Lower leg skin (tissue), 3 donors: ENCODE data around the gene ELL.

Experiments used
- POLR2A ChIP-seq, 2 donors: fragments of 450-650 bp; IDR thresholded peaks; one replicate each; pipeline ENCODE4 v1.6.1; 2016 to 2017; ENCODE audit warnings: antibody characterized with exemption in 2 of 2, mild to moderate bottlenecking in 1 of 2, moderate library complexity in 1 of 2
- TF ChIP-seq, protein P1 (sequence below), 3 donors: fragments of 450-650 bp; IDR thresholded peaks; one replicate each; pipeline ENCODE4 v1.5.1; 2016; ENCODE audit warnings: antibody characterized with exemption in 3 of 3, mild to moderate bottlenecking in 3 of 3, moderate library complexity in 2 of 3

DNA sequence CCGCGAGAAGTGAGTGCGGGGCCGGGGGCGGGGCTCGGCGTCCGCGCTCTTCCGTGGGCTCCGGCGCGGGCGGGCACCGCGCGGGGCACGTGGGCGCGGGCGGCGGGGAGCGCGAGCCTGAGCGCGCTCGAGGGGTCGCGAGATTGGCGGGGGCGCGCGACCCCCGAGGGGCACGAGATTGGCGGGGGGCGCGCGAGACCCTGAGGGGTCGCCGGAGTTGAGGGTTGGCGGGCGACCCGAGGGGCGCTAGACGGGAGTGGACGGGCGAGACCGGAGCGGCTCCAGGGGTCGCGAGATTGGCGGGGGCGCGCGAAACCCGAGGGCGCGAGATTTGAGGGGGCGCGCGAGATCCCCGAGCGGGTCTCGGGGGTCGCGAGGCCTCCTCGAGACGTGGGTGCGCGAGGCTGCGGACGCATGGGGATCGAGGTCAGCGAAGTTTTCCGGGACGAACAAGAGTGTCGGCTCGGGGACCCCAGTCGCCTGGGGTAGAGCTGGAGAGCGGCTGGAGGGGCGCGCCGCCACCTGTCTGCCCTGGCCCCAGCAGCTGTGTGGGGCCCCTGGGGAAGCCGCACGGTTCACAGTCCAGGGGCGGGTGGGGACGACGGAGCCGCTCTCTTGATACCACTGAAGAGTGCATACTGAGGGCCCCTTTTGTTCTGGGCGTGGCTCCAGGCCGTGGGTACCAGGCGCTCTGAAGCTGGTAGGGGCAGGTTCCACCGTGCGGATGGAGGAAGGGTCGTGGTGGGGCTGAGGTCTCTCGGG lies 102.0 kb downstream of the ELL start:
- no peak for TF ChIP-seq POLR2A (IDR thresholded peaks at IDR 0.05)
- TF ChIP-seq, protein P1, sequence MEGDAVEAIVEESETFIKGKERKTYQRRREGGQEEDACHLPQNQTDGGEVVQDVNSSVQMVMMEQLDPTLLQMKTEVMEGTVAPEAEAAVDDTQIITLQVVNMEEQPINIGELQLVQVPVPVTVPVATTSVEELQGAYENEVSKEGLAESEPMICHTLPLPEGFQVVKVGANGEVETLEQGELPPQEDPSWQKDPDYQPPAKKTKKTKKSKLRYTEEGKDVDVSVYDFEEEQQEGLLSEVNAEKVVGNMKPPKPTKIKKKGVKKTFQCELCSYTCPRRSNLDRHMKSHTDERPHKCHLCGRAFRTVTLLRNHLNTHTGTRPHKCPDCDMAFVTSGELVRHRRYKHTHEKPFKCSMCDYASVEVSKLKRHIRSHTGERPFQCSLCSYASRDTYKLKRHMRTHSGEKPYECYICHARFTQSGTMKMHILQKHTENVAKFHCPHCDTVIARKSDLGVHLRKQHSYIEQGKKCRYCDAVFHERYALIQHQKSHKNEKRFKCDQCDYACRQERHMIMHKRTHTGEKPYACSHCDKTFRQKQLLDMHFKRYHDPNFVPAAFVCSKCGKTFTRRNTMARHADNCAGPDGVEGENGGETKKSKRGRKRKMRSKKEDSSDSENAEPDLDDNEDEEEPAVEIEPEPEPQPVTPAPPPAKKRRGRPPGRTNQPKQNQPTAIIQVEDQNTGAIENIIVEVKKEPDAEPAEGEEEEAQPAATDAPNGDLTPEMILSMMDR (IDR thresholded peaks at IDR 0.05), result no peak
